Caco-2 (cell line): Measurements from ENCODE around the gene EPHB1. TPM values are rescaled to one million over a fixed set of nuclear protein-coding genes. Genes with fewer than 3 reads are reported as not detected.

ENCODE experiments used
- BruUV-seq: library from RNA; stranded (reverse); fragments of 400-500 nt; replicated peaks from 2 replicates; lab custom pipeline; 2021; lab: Mats Ljungman, UMichigan
- CTCF ChIA-PET: fragments of 300-600 bp; sonication (Branson Sonifier 250); formaldehyde crosslinking; loops from one replicate; lab custom pipeline; 2022; ENCODE audit warnings: antibody characterized with exemption; lab: Charles Lee
- POLR2A ChIA-PET: fragments of 300-600 bp; sonication (Branson Sonifier 250); formaldehyde crosslinking; loops from one replicate; lab custom pipeline; 2022; ENCODE audit warnings: antibody characterized with exemption; lab: Charles Lee
- DNase-seq, 2 experiments: peaks; one replicate each; pipeline versions ENCODE4 v3.0.0 to v3.0.0-alpha.2; 2020 to 2022
- H3K27me3 ChIP-seq: replicated peaks from 2 replicates; pipeline ENCODE4 v1.6.0; 2011; ENCODE audit warnings: low read length; ENCODE audit not compliant: control insufficient read depth, insufficient read depth
- H3K36me3 ChIP-seq: 2 replicates; pipeline ENCODE4 v1.5.1; 2011; ENCODE audit warnings: low read length; ENCODE audit not compliant: control insufficient read depth, insufficient read depth
- H3K4me1 ChIP-seq: fragments of 250-450 bp; sonication (Bioruptor Pico); 2 replicates; pipeline ENCODE4 v1.5.1; 2020; ENCODE audit warnings: mild to moderate bottlenecking
- H3K4me3 ChIP-seq: 2 replicates; pipeline ENCODE4 v1.5.1; 2011; ENCODE audit warnings: low read depth, mild to moderate bottlenecking, control low read depth, low read length
- H3K9me3 ChIP-seq: fragments of 250-450 bp; sonication (Bioruptor Pico); 2 replicates; pipeline ENCODE4 v1.5.1; 2020; ENCODE audit warnings: mild to moderate bottlenecking, moderate library complexity
- H3K27ac Mint-ChIP-seq: one replicate; pipeline ENCODE4 v1.8.0; 2022; ENCODE audit warnings: mixed read lengths; ENCODE audit not compliant: unreplicated experiment
- H3K27me3 Mint-ChIP-seq: one replicate; pipeline ENCODE4 v1.8.0; 2022; ENCODE audit warnings: mixed read lengths; ENCODE audit not compliant: insufficient read depth, unreplicated experiment
- H3K36me3 Mint-ChIP-seq: one replicate; pipeline ENCODE4 v1.8.0; 2022; ENCODE audit warnings: mild to moderate bottlenecking, mixed read lengths; ENCODE audit not compliant: insufficient read depth, unreplicated experiment
- H3K4me1 Mint-ChIP-seq: one replicate; pipeline ENCODE4 v1.8.0; 2022; ENCODE audit warnings: low read depth, mixed read lengths; ENCODE audit not compliant: unreplicated experiment
- H3K4me3 Mint-ChIP-seq: one replicate; pipeline ENCODE4 v1.8.0; 2022; ENCODE audit warnings: mild to moderate bottlenecking, moderate library complexity, mixed read lengths; ENCODE audit not compliant: unreplicated experiment
- H3K9me3 Mint-ChIP-seq: one replicate; pipeline ENCODE4 v1.8.0; 2022; ENCODE audit warnings: mixed read lengths; ENCODE audit not compliant: unreplicated experiment
- CTCF ChIP-seq, 2 experiments: fragments of 200-600 bp in 1 of 2; IDR thresholded peaks; 1 replicate in 1 of 2; 2 replicates in 1 of 2; pipeline versions ENCODE4 v1.5.1 to v1.8.0; 2011 to 2022; ENCODE audit warnings: antibody characterized with exemption in 1 of 2, control low read depth in 1 of 2, inconsistent platforms in 1 of 2, low read depth in 1 of 2, low read length in 1 of 2, mild to moderate bottlenecking in 1 of 2, moderate library complexity in 1 of 2; ENCODE audit not compliant: insufficient read depth in 1 of 2, severe bottlenecking in 1 of 2, unreplicated experiment in 1 of 2
- intact Hi-C: fragments of 100-400 bp; cut with micrococcal nuclease; formaldehyde crosslinking; loops from one replicate; pipeline ENCODE4 v1.10.0; 2022; ENCODE audit not compliant: unreplicated experiment
- total RNA-seq: library from RNA; stranded (reverse); gene quantifications from 2 replicates; pipeline ENCODE4 v1.2.3, GENCODE V29; 2022

Gene EPHB1
- total RNA-seq, 1 experiment from 2014 or later = 2.3 TPM

DNA sequence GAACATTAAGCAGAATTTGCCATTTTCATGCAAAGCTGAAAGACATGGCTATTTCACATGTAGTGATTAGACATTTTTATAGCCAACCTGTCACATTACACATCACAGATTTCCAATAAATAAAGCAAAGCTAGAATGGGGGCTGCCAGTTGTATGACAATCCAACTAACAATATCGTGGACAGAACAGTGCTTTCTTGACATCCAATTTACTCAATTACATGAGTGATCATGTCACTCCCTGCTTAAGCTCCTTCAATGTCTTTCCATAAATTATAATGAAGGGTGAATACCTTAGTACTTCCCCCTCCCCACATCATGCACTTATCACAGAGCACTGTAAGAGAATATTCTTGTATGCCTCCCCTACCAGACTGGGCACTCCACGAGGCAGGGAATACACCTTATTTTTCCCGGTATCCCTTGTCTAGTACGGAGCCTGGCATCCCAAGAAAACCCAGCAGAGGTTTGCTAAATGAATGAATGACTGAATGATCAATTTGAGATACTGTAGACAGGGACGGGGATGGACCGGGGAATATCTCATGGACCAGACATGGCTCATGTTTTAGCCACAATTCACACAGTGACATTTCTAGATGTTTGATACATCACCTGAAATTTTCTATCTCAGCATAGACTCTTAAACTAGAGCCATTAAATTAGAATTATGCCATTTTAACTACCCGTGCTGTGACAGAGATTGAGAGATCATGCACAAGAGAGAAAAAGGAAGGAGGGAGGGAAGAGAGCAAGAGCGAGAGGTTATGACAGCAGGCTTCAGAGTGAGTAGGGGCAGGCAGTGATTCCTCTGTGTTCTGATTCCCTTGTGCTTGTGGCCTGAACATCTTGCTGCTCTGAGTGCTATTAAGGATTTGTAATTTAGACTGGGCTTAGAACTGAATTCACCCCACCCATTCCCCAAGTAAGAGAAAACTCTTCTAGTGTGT lies 77.7 kb downstream of the EPHB1 start:
- no peaks in the 10 kb centered on the region for H3K4me1 ChIP-seq
- no peak overlapping the region for H3K4me3 ChIP-seq
- Mint-ChIP-seq H3K27me3 (peaks cover 17% of the 10 kb centered on the region), H3K9me3 (no peaks in the 10 kb centered on the region), H3K4me3 (no peak overlapping the region), H3K4me1 (no peaks in the 10 kb centered on the region), H3K36me3 (no peaks in the 10 kb centered on the region), H3K27ac (no peak overlapping the region)
- CTCF ChIA-PET = no interaction called here
- POLR2A ChIA-PET = no interaction called here
- DNase-seq = no peak
- H3K9me3 ChIP-seq = no peaks in the 10 kb centered on the region
- no peak for TF ChIP-seq CTCF (IDR thresholded peaks at IDR 0.05; ENCODE audit: insufficient read depth in 1 of 2, low read depth in 1 of 2, low read length in 1 of 2, severe bottlenecking in 1 of 2, unreplicated experiment in 1 of 2)
- no peaks in the 10 kb centered on the region for H3K36me3 ChIP-seq
- intact Hi-C loops = no loop called here
- no TSS peak for BruUV-seq
- H3K27me3 ChIP-seq = no peaks in the 10 kb centered on the region; the same call in none of the 2 replicates

GRCh38 chr3:134873789-134874188 lies 78.7 kb downstream of the EPHB1 start:
- Histone ChIP-seq H3K4me3 (no peak overlapping the region), H3K9me3 (no peaks in the 10 kb centered on the region), H3K27me3 (no peaks in the 10 kb centered on the region; the same call in none of the 2 replicates), H3K36me3 (no peaks in the 10 kb centered on the region), H3K4me1 (no peaks in the 10 kb centered on the region)
- Mint-ChIP-seq H3K4me1 (no peaks in the 10 kb centered on the region), H3K9me3 (no peaks in the 10 kb centered on the region), H3K36me3 (no peaks in the 10 kb centered on the region), H3K4me3 (no peak overlapping the region), H3K27me3 (peaks cover 18% of the 10 kb centered on the region), H3K27ac (no peak overlapping the region)
- no TSS peak for BruUV-seq
- DNase-seq = no peak
- ChIA-PET POLR2A (no interaction called here), CTCF (no interaction called here)
- TF ChIP-seq CTCF (IDR thresholded peaks at IDR 0.05; ENCODE audit: insufficient read depth in 1 of 2, low read depth in 1 of 2, low read length in 1 of 2, severe bottlenecking in 1 of 2, unreplicated experiment in 1 of 2) = no peak
- intact Hi-C loops = no loop called here

DNA sequence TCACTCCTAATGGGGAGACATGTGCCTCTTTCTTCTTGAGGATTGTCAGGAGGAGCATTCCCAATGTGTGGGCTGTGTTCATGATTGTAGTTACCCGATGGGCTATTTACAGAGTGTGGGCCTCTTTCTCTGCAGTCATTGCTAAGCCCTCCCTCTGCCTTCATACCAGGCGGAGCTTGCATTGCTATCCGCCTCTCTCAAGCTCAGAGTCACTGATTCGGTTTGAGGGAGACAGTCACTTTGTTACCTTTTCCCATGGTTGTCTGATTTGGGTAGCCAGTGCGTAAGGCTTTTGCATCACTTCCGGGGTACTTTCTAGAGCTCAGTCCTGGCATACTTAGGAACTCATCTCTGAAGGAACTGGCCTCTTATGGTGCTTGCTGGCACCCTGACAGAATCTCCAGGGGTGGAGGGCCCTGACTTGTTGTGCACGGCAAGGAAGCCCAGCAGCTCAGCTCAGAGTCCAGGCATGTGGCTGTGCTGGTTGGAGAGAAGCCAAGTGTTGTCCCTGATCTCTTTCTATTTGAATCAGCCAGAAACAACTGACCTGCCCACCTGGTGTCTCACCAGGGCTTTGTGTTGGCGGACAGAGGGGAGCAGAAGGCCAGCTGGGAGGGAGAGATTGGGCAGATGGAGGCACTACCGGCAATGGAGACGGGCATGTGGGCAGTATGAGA lies 79.8 kb downstream of the EPHB1 start:
- H3K9me3 Mint-ChIP-seq = no peaks in the 10 kb centered on the region

More for the DNA sequence above, 79.8 kb downstream of the EPHB1 start:
- no peaks in the 10 kb centered on the region for H3K36me3 Mint-ChIP-seq
- H3K4me3 Mint-ChIP-seq = no peak overlapping the region
- Histone ChIP-seq H3K4me3 (no peak overlapping the region), H3K9me3 (no peaks in the 10 kb centered on the region), H3K36me3 (no peaks in the 10 kb centered on the region), H3K27me3 (no peaks in the 10 kb centered on the region; the same call in none of the 2 replicates), H3K4me1 (no peaks in the 10 kb centered on the region)
- peaks cover 21% of the 10 kb centered on the region for H3K27me3 Mint-ChIP-seq
- ChIA-PET CTCF (no interaction called here), POLR2A (no interaction called here)
- TF ChIP-seq CTCF (IDR thresholded peaks at IDR 0.05; ENCODE audit: insufficient read depth in 1 of 2, low read depth in 1 of 2, low read length in 1 of 2, severe bottlenecking in 1 of 2, unreplicated experiment in 1 of 2) = no peak
- H3K27ac Mint-ChIP-seq = no peak overlapping the region
- intact Hi-C loops = no loop called here
- no peak for DNase-seq
- H3K4me1 Mint-ChIP-seq = no peaks in the 10 kb centered on the region
- BruUV-seq = no TSS peak
